A549 (cell line): ENCODE results near the gene ZNF669. TPM values are rescaled to one million over a fixed set of nuclear protein-coding genes. Genes with fewer than 3 reads are reported as not detected.

Experiments used
- ATAC-seq, 2 experiments: fragments of 200-7000 bp in 1 of 2; fragments of >200 bp in 1 of 2; cut with Nextera tagmentation in 1 of 2; cut with Tn5 transposase in 1 of 2; 3 replicates each; pipeline versions ENCODE4 v1.8.0 to v1.9.1; 2018 to 2020; ENCODE audit warnings: mild to moderate bottlenecking in 1 of 2, moderate library complexity in 1 of 2
- CTCF ChIA-PET: fragments of 300-600 bp; sonication (Branson Sonifier 250); formaldehyde crosslinking; extraction: SDS; loops from one replicate; lab custom pipeline; 2021; ENCODE audit warnings: antibody characterized with exemption, inconsistent platforms; lab: Yijun Ruan, JAX
- POLR2A ChIA-PET: fragments of 350-600 bp; formaldehyde crosslinking; extraction: SDS; loops from one replicate; lab custom pipeline; 2021; ENCODE audit warnings: antibody characterized with exemption, inconsistent platforms; lab: Yijun Ruan, JAX
- DNase-seq, 2 experiments: peaks; one replicate each; pipeline versions ENCODE4 v3.0.0 to v3.0.0-alpha.2; 2011 to 2016; ENCODE audit warnings: low read depth in 1 of 2, low spot score in 1 of 2
- FAIRE-seq: peaks from 2 replicates; lab custom pipeline; 2011; peaks lifted over from hg19 to GRCh38; lab: Jason Lieb, UNC
- H3K27ac ChIP-seq, 2 experiments: fragments of >200 bp; sonication (Bioruptor Twin); formaldehyde crosslinking; 3 replicates each; pipeline ENCODE4 v1.5.1; 2016 to 2017
- H3K4me1 ChIP-seq: fragments of >200 bp; sonication (Bioruptor Twin); formaldehyde crosslinking; 3 replicates; pipeline ENCODE4 v1.6.1; 2016
- H3K4me2 ChIP-seq: fragments of >200 bp; sonication (Bioruptor Twin); formaldehyde crosslinking; 3 replicates; pipeline ENCODE4 v1.6.1; 2016
- H3K4me3 ChIP-seq: fragments of >200 bp; sonication (Bioruptor Twin); formaldehyde crosslinking; 3 replicates; pipeline ENCODE4 v1.5.1; 2016
- H3K9me3 ChIP-seq: fragments of >200 bp; sonication (Bioruptor Twin); formaldehyde crosslinking; 3 replicates; pipeline ENCODE4 v1.6.1; 2016
- CEBPB ChIP-seq, 2 experiments: fragments of >200 bp in 1 of 2; sonication (Bioruptor Twin) in 1 of 2; formaldehyde crosslinking in 1 of 2; IDR thresholded peaks; 2 replicates each; pipeline ENCODE4 v1.6.1; 2012 to 2016
- CHD4 ChIP-seq: fragments of 200-600 bp; sonication (generic); IDR thresholded peaks from 2 replicates; pipeline ENCODE4 v1.6.1; 2016; ENCODE audit warnings: antibody characterized with exemption, mild to moderate bottlenecking, borderline replicate concordance
- EHF ChIP-seq: fragments of 250-450 bp; sonication (Bioruptor Pico); IDR thresholded peaks from 2 replicates; pipeline ENCODE4 v1.5.0; 2020; ENCODE audit warnings: mild to moderate bottlenecking
- ELK1 ChIP-seq: fragments of 150-350 bp; IDR thresholded peaks from 2 replicates; pipeline ENCODE4 v1.6.1; 2014; ENCODE audit warnings: low read depth, mild to moderate bottlenecking, low read length
- EP300 ChIP-seq, 2 experiments: fragments of >200 bp; sonication (Bioruptor Twin); formaldehyde crosslinking; IDR thresholded peaks; 2 replicates in 1 of 2; 3 replicates in 1 of 2; pipeline ENCODE4 v1.6.1; 2016 to 2017
- FOSB ChIP-seq: fragments of 250-450 bp; sonication (Bioruptor Pico); IDR thresholded peaks from 2 replicates; pipeline ENCODE4 v1.5.0; 2020; ENCODE audit warnings: mild to moderate bottlenecking, moderate library complexity
- FOSL2 ChIP-seq, 2 experiments: fragments of 450-650 bp in 1 of 2; fragments of >200 bp in 1 of 2; sonication (Bioruptor Twin) in 1 of 2; formaldehyde crosslinking; IDR thresholded peaks; 2 replicates each; pipeline versions ENCODE4 v1.5.0 to v1.6.1; 2016 to 2020; ENCODE audit warnings: mild to moderate bottlenecking in 1 of 2, moderate library complexity in 1 of 2
- HES2 ChIP-seq: fragments of >200 bp; sonication (Bioruptor Twin); formaldehyde crosslinking; IDR thresholded peaks from 2 replicates; pipeline ENCODE4 v1.6.1; 2016
- JUNB ChIP-seq: fragments of >200 bp; sonication (Bioruptor Twin); formaldehyde crosslinking; IDR thresholded peaks from 2 replicates; pipeline ENCODE4 v1.6.1; 2016
- MAX ChIP-seq: IDR thresholded peaks from 2 replicates; pipeline ENCODE4 v1.6.1; 2012
- NFE2L2 ChIP-seq: fragments of 150-350 bp; conservative IDR thresholded peaks from 2 replicates; pipeline ENCODE4 v1.6.1; 2014; ENCODE audit warnings: low read length
- NR3C1 ChIP-seq: fragments of >200 bp; sonication (Bioruptor Twin); formaldehyde crosslinking; IDR thresholded peaks from 3 replicates; pipeline ENCODE4 v1.6.1; 2017
- POLR2AphosphoS2 ChIP-seq: conservative IDR thresholded peaks from 2 replicates; pipeline ENCODE4 v1.6.1; 2012; ENCODE audit warnings: low read length, improper control_type of control experiment, inconsistent platforms
- RAD21 ChIP-seq, 2 experiments: fragments of >200 bp in 1 of 2; sonication (Bioruptor Twin) in 1 of 2; formaldehyde crosslinking in 1 of 2; IDR thresholded peaks in 1 of 2; conservative IDR thresholded peaks in 1 of 2; 2 replicates in 1 of 2; 3 replicates in 1 of 2; pipeline ENCODE4 v1.6.1; 2012 to 2018; ENCODE audit warnings: inconsistent platforms in 1 of 2
- REST ChIP-seq: fragments of 200-600 bp; sonication (generic); IDR thresholded peaks from 2 replicates; pipeline ENCODE4 v1.6.1; 2016; ENCODE audit warnings: antibody characterized with exemption, mild to moderate bottlenecking, moderate library complexity
- RFX5 ChIP-seq: fragments of 450-650 bp; IDR thresholded peaks from 2 replicates; pipeline ENCODE4 v1.7.1; 2014; ENCODE audit warnings: antibody characterized with exemption, mild to moderate bottlenecking, moderate library complexity
- SMC3 ChIP-seq: fragments of >200 bp; sonication (Bioruptor Twin); formaldehyde crosslinking; IDR thresholded peaks from 3 replicates; pipeline ENCODE4 v1.6.1; 2018; ENCODE audit warnings: inconsistent platforms
- SREBF2 ChIP-seq: fragments of 450-650 bp; IDR thresholded peaks from 2 replicates; pipeline ENCODE4 v1.6.1; 2014; ENCODE audit warnings: mild to moderate bottlenecking, moderate library complexity
- TFCP2L1 ChIP-seq: fragments of 250-450 bp; sonication (Bioruptor Pico); IDR thresholded peaks from 2 replicates; pipeline ENCODE4 v1.5.0; 2021; ENCODE audit warnings: mild to moderate bottlenecking
- ZSCAN20 ChIP-seq: fragments of 250-450 bp; sonication (Bioruptor Pico); IDR thresholded peaks from 2 replicates; pipeline ENCODE4 v1.8.0; 2022; ENCODE audit warnings: mild to moderate bottlenecking, moderate library complexity
- WGBS: methylation state at CpG from one replicate; pipeline ENCODE4 v1.1.6; 2017; ENCODE audit errors: missing lambda C conversion rate; 5-methylcytosine and 5-hydroxymethylcytosine counted together
- polyA plus RNA-seq, 4 experiments: library from polyadenylated mRNA; depleted of rRNA in 3 of 4; stranded (reverse); fragments of >200 nt; fragmentation: RNase III in 1 of 4; extraction: RNeasy Plus Mini Kit Qiagen cat#74134 plus additional on column Dnase treatment in 1 of 4; gene quantifications; 2 replicates in 3 of 4; 3 replicates in 1 of 4; pipeline ENCODE4 v1.2.3, GENCODE V29; 2011 to 2017

Gene ZNF669
- polyA plus RNA-seq, 2 of the 4 experiments (the other 2 are of a cell fraction) = 3.6 to 5.3 TPM

GRCh38 chr1:247114351-247115140 lies 10.4 kb upstream of the ZNF669 start (continued):
- TF ChIP-seq REST = no peak
- no peak for TF ChIP-seq JUNB
- no peak for TF ChIP-seq EP300 (IDR thresholded peaks at IDR 0.05)
- no peak for TF ChIP-seq RAD21 (conservative IDR thresholded peaks at IDR 0.05 in 1 of 2, IDR thresholded peaks at IDR 0.05 in 1 of 2)

- ATAC-seq = no peak
These were observed 9.6 kb upstream of the ZNF669 start for GRCh38 chr1:247113733-247114271.

GRCh38 chr1:247113094-247113497 lies 8.9 kb upstream of the ZNF669 start:
- DNase-seq (no peak), FAIRE-seq (no peak)
- CTCF ChIA-PET = no interaction called here

More at GRCh38 chr1:247113733-247114271, 9.6 kb upstream of the ZNF669 start:
- DNase-seq = no peak
- FAIRE-seq = no peak
- H3K9me3 ChIP-seq = peaks cover 48% of the 10 kb centered on the region
- CTCF ChIA-PET = no interaction called here
- no peaks in the 10 kb centered on the region for H3K4me1 ChIP-seq
- TF ChIP-seq SMC3 = no peak
- no peak for TF ChIP-seq EHF (CRISPR knock-in tag)
- TF ChIP-seq SREBF2 = no peak
- TF ChIP-seq NR3C1 = no peak
- no peak for TF ChIP-seq FOSB
- TF ChIP-seq NFE2L2 = no peak
- TF ChIP-seq, all 56 proteins: peak for 0
- 70% methylated on average over 2 of the region's 5 CpGs for WGBS
- POLR2A ChIA-PET = no interaction called here
- Histone ChIP-seq H3K4me3 (no peak overlapping the region), H3K4me2 (no peak overlapping the region), H3K27ac (no peak overlapping the region)

More at GRCh38 chr1:247113094-247113497, 8.9 kb upstream of the ZNF669 start:
- Histone ChIP-seq H3K9me3 (peaks cover 49% of the 10 kb centered on the region), H3K4me2 (no peak overlapping the region)
- 77% methylated on average over 5 of the region's 5 CpGs for WGBS
- POLR2A ChIA-PET = no interaction called here
- no peak for TF ChIP-seq CHD4
- TF ChIP-seq CEBPB (IDR thresholded peaks at IDR 0.05) = no peak
- TF ChIP-seq POLR2AphosphoS2 = no peak
- no peak for TF ChIP-seq RFX5
- TF ChIP-seq ELK1 = no peak
- TF ChIP-seq FOSL2 (IDR thresholded peaks at IDR 0.05) = no peak
- no peak for TF ChIP-seq FOSL2 (CRISPR knock-in tag; IDR thresholded peaks at IDR 0.05)
- TF ChIP-seq ZSCAN20 (CRISPR knock-in tag) = no peak
- no peak for TF ChIP-seq TFCP2L1 (CRISPR knock-in tag)
- TF ChIP-seq MAX = no peak
- no peak for TF ChIP-seq SMC3
- no peak for TF ChIP-seq HES2
- TF ChIP-seq, all 56 proteins: peak for 0
- ATAC-seq = peak in 1 of 2 experiments; percentile 14; a peak in 1 of 6 replicates
- no peaks in the 10 kb centered on the region for H3K4me1 ChIP-seq
- no peak overlapping the region for H3K4me3 ChIP-seq
- no peak overlapping the region for H3K27ac ChIP-seq
